HG03064 (cell line): ENCODE results near the gene MAJIN.

Source experiments
- ATAC-seq: cut with Tn5 transposase; IDR thresholded peaks from one replicate; pipeline ENCODE4 v1.9.1; 2021; ENCODE audit warnings: low read depth; ENCODE audit not compliant: unreplicated experiment

The MAJIN gene

GRCh38 chr11:64933935-64934681 lies 37.8 kb downstream of the MAJIN start:
- ATAC-seq: no peak

- no peak for ATAC-seq
These were observed 38.5 kb downstream of the MAJIN start for GRCh38 chr11:64933213-64933934.

GRCh38 chr11:64932324-64932723 lies 39.6 kb downstream of the MAJIN start:
- ATAC-seq: no peak

GRCh38 chr11:64931290-64931689 lies 40.6 kb downstream of the MAJIN start:
- ATAC-seq: no peak

GRCh38 chr11:64930340-64930739 lies 41.6 kb downstream of the MAJIN start:
- ATAC-seq: no peak

- no peak for ATAC-seq
These were observed 42.3 kb downstream of the MAJIN start for GRCh38 chr11:64929625-64930024.

GRCh38 chr11:64928957-64929356 lies 43.0 kb downstream of the MAJIN start:
- no peak for ATAC-seq

- no peak for ATAC-seq
These were observed 45.2 kb downstream of the MAJIN start for GRCh38 chr11:64926689-64927088.

- ATAC-seq: no peak
These were observed 46.1 kb downstream of the MAJIN start for GRCh38 chr11:64925536-64926436.

- ATAC-seq: peak; percentile 16
These were observed 47.0 kb downstream of the MAJIN start for GRCh38 chr11:64924910-64925284.

- ATAC-seq: peak; percentile 79
These were observed 47.7 kb downstream of the MAJIN start, which contains the start of gene PPP2R5B for GRCh38 chr11:64923944-64924909. TSS of gene PPP2R5B (plus strand) at chr11:64924689. CDS start at chr11:64925735, 1,046 bp downstream.

GRCh38 chr11:64923151-64923661 lies 48.7 kb downstream of the MAJIN start:
- no peak for ATAC-seq

GRCh38 chr11:64921384-64921783 lies 50.5 kb downstream of the MAJIN start:
- ATAC-seq: no peak

- no peak for ATAC-seq
These were observed 51.8 kb downstream of the MAJIN start for GRCh38 chr11:64920124-64920523.

- no peak for ATAC-seq
These were observed 52.3 kb downstream of the MAJIN start for GRCh38 chr11:64919627-64920026.

- ATAC-seq: no peak
These were observed 53.9 kb downstream of the MAJIN start for GRCh38 chr11:64918017-64918416.

- ATAC-seq: no peak
These were observed 54.3 kb downstream of the MAJIN start for GRCh38 chr11:64917663-64917995.

- peak; percentile 91 for ATAC-seq
These were observed 54.9 kb downstream of the MAJIN start, which contains the start of gene ATG2A for GRCh38 chr11:64916775-64917662. TSS of gene ATG2A (minus strand) at chr11:64917209. CDS start at chr11:64917135, 74 bp downstream.
